ENCODE results near the gene CD34.

The CD34 gene

DNA sequence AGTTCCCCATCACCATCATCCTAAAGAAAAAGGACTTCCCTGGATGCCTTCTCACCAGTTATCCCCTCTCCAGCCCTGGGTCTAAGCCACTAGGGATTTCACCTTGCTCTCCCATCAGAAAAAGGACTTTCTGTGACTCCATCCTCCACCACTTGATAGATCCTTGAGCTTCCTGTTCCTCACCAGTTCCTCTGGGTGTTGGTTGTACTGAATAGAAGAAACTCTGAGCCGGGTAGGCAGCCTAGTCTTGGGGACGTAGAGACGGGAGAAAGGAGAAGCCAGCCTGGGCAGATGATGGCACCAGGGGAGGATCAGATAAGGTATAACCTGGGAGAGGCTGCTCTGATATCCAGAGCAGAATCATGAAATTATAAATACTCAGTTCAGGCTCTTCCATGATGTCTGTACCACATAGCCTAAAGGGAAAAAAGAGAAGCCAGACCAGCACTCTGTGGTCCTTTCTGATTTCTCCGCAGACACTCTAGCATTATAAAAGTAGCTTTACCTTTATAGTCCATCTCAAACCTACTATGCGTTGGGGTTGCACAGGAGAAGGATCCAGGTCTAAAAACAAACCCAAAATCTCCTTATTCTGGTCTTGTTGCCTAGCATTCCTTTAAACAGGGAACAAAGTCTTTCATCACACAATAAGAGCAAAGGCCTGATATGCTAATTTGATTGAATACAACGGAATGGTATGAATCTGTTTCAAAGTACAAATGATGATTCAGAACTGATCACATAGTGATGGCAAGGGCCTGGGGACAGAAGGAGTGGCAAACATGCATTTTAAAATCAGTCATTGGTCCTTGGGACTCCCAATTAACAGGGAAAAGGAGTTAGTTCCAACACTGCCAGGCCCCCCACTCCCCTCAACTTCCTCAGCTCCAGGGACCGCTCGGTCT lies 1.2 kb upstream of the CD34 start:
- TF ChIP-seq ISL1 (CRISPR knock-in tag; IDR thresholded peaks at IDR 0.05) = no peak
- TF ChIP-seq RARB (CRISPR knock-in tag; IDR thresholded peaks at IDR 0.05) = no peak
- TF ChIP-seq, protein P1, sequence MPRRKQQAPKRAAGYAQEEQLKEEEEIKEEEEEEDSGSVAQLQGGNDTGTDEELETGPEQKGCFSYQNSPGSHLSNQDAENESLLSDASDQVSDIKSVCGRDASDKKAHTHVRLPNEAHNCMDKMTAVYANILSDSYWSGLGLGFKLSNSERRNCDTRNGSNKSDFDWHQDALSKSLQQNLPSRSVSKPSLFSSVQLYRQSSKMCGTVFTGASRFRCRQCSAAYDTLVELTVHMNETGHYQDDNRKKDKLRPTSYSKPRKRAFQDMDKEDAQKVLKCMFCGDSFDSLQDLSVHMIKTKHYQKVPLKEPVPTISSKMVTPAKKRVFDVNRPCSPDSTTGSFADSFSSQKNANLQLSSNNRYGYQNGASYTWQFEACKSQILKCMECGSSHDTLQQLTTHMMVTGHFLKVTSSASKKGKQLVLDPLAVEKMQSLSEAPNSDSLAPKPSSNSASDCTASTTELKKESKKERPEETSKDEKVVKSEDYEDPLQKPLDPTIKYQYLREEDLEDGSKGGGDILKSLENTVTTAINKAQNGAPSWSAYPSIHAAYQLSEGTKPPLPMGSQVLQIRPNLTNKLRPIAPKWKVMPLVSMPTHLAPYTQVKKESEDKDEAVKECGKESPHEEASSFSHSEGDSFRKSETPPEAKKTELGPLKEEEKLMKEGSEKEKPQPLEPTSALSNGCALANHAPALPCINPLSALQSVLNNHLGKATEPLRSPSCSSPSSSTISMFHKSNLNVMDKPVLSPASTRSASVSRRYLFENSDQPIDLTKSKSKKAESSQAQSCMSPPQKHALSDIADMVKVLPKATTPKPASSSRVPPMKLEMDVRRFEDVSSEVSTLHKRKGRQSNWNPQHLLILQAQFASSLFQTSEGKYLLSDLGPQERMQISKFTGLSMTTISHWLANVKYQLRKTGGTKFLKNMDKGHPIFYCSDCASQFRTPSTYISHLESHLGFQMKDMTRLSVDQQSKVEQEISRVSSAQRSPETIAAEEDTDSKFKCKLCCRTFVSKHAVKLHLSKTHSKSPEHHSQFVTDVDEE (CRISPR knock-in tag; IDR thresholded peaks at IDR 0.05) = no peak
- no peak for TF ChIP-seq ZFP3 (CRISPR knock-in tag; IDR thresholded peaks at IDR 0.05)
- no peak for TF ChIP-seq ZNF70 (CRISPR knock-in tag; IDR thresholded peaks at IDR 0.05)
- TF ChIP-seq PATZ1 (CRISPR knock-in tag; IDR thresholded peaks at IDR 0.05; ENCODE audit: borderline replicate concordance) = no peak
- TF ChIP-seq OSR1 (CRISPR knock-in tag; IDR thresholded peaks at IDR 0.05) = no peak
- TF ChIP-seq CSDC2 (CRISPR knock-in tag; IDR thresholded peaks at IDR 0.05) = no peak
- no peak for TF ChIP-seq BACH2 (CRISPR knock-in tag; IDR thresholded peaks at IDR 0.05; ENCODE audit: borderline replicate concordance)
- TF ChIP-seq ZFP30 (CRISPR knock-in tag; IDR thresholded peaks at IDR 0.05) = no peak
- no peak for TF ChIP-seq GLIS3 (CRISPR knock-in tag; IDR thresholded peaks at IDR 0.05)
- TF ChIP-seq, protein P2, sequence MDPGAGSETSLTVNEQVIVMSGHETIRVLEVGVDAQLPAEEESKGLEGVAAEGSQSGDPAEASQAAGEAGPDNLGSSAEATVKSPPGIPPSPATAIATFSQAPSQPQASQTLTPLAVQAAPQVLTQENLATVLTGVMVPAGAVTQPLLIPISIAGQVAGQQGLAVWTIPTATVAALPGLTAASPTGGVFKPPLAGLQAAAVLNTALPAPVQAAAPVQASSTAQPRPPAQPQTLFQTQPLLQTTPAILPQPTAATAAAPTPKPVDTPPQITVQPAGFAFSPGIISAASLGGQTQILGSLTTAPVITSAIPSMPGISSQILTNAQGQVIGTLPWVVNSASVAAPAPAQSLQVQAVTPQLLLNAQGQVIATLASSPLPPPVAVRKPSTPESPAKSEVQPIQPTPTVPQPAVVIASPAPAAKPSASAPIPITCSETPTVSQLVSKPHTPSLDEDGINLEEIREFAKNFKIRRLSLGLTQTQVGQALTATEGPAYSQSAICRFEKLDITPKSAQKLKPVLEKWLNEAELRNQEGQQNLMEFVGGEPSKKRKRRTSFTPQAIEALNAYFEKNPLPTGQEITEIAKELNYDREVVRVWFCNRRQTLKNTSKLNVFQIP (CRISPR knock-in tag; IDR thresholded peaks at IDR 0.05; ENCODE audit: borderline replicate concordance, low read depth) = no peak
- ATAC-seq = no peak

DNA sequence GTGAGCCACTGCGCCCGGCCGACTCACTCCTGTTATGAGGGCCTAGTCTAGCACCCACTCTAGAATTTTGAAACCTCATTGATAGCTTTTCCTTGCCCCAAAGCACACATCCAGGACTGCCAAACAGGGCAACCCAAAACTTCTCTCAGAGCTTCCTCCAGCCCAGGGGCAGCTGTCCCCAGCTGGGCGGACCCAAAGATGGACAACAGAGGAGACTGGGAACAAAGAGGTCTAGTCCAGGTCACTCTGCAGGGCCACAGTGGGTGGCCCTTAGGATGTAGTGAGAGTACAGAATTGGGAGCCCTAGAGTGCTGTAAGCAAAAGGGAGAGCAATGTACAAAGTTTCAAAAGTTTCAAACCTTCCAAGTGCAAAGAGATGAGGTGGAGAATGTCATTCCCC lies 1.2 kb downstream of the CD34 start:
- ATAC-seq = no peak
- TF ChIP-seq, protein P1 (CRISPR knock-in tag; IDR thresholded peaks at IDR 0.05) = no peak
- TF ChIP-seq ZC3H10 (CRISPR knock-in tag; IDR thresholded peaks at IDR 0.05) (no peak), RARB (CRISPR knock-in tag; IDR thresholded peaks at IDR 0.05) (no peak), ISL1 (CRISPR knock-in tag; IDR thresholded peaks at IDR 0.05) (no peak), PATZ1 (CRISPR knock-in tag; IDR thresholded peaks at IDR 0.05; ENCODE audit: borderline replicate concordance) (no peak)
- TF ChIP-seq, protein P3, sequence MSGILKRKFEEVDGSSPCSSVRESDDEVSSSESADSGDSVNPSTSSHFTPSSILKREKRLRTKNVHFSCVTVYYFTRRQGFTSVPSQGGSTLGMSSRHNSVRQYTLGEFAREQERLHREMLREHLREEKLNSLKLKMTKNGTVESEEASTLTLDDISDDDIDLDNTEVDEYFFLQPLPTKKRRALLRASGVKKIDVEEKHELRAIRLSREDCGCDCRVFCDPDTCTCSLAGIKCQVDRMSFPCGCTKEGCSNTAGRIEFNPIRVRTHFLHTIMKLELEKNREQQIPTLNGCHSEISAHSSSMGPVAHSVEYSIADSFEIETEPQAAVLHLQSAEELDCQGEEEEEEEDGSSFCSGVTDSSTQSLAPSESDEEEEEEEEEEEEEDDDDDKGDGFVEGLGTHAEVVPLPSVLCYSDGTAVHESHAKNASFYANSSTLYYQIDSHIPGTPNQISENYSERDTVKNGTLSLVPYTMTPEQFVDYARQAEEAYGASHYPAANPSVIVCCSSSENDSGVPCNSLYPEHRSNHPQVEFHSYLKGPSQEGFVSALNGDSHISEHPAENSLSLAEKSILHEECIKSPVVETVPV (CRISPR knock-in tag; IDR thresholded peaks at IDR 0.05) = no peak

Data from SK-N-SH treated with all-trans-retinoic acid at 6 μM for 48 hours (cell line).